NCI-H510A (cell line): Measurements from ENCODE around the gene OPCML.

Experiments used
- DNase-seq: peaks from one replicate; lab custom pipeline; 2025; lab: John Stamatoyannopoulos, UW

The OPCML gene

DNA sequence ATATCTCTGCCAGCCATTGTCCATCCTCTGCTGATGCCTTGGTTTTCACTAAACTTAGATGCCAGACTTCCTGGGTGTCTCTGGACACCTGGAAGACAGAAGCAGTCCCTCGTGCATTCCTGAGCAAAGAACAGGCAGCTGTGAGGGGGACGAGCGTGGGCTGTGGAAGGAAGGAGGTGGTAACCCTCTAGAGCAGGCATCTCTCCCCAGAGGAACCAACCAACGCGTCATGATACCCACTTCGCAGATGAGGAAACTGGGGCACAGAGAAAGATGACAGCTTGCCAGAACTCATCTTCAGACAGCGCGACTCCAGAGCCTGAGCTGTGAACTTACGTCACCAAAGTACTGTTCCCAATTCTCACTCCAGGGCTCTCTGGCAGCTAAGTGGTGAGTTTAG is 123.4 kb downstream of the OPCML start:
- no peak for DNase-seq

DNA sequence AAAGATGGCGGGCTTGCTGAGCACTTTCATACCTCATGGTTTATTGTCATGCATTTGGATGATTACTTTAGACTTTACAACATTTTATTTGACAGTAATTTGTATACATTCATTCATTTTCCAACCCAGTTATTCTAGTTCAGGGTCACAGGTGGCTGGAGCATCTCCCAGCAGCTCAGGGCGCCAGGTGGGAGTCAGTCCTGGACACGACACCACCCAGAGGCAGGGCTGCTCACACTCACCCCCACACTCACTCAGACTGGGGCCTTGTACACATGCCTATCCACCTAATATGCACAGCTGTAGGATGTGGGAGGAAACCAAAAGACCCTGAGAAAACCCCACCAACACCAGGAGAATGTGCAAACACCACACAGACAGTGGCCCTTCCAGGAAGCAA is 123.9 kb downstream of the OPCML start:
- DNase-seq: no peak

GRCh38 chr11:133406489-133406888 is 125.8 kb downstream of the OPCML start:
- DNase-seq: no peak

GRCh38 chr11:133403900-133404299 is 128.4 kb downstream of the OPCML start:
- no peak for DNase-seq

DNA sequence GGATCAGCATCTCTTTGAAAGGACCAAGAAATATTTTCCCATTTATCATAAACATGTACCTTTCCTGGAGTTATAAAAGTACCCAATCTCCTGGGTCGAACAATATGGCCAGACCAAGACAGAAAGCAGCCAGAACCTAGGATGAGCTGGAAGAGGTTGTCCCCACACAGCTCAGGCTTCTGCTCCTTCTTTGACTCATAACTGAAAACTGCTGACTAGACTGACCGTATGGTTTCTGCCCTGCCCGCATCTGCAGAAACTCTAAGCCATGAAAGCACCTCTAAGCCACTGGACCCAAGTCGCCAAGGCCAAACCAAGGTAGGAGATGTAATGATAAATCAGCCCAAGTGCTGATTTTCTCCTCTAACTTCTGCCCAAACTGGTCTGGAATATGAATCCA is 129.8 kb downstream of the OPCML start:
- no peak for DNase-seq

DNA sequence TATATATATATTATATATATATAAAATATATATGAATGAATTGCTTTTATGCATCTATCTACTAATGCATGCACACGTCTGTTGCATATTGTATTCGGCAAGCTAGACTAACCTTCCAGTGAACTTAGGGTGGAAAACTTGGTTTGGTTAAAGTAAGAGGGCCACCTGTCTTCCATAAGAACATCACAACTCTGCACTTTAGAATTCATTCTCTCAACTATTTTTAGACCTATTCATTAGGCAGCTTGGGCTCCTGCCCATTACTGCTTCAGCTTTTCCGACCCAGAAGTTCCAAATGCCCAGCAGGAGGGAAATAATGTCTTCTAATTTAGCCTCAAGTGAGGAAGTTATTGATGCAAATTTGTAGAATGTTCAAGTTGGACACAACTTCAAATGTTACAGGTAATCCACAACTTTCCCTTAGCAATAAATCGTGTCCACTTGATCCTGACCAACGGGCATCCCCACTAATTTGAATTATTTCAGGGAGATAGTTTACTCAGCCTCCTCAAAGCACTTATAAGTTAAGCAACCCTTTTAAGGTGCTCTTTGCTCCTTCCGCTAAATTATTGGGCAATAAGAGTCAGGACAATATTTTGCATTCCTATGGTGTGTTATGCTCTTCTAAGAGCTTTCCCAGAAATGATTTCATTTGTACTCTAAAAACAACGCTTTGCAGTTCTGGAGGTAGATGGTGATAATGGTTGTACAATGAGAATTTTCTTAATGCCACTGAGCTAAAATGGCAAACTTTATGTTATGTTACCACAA is 132.3 kb downstream of the OPCML start:
- DNase-seq: no peak

- no peak for DNase-seq
Measured at GRCh38 chr11:133399294-133399693, 133.0 kb downstream of the OPCML start.

- no peak for DNase-seq
Measured at GRCh38 chr11:133390803-133391202, 141.5 kb downstream of the OPCML start.

GRCh38 chr11:133388975-133389568 is 143.2 kb downstream of the OPCML start:
- DNase-seq: no peak

DNA sequence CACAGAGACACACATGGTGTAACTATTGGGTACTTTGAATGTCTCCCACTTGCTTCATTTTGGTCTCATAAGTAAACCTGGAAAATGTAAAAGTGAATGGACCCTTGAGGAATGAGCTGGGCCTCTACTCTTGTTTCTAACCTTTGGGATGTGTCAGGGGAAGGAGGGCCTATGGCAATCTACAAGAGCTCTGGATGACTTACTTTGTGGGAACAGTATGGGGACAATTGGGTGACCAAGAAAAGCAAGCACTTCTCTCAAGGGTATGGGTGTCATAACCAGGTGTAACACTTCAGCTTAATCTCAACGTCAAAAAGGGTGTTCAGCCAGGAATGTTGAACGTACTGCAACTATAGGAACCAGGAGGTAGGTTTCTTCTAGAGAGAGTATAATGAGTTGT is 144.0 kb downstream of the OPCML start:
- no peak for DNase-seq

DNA sequence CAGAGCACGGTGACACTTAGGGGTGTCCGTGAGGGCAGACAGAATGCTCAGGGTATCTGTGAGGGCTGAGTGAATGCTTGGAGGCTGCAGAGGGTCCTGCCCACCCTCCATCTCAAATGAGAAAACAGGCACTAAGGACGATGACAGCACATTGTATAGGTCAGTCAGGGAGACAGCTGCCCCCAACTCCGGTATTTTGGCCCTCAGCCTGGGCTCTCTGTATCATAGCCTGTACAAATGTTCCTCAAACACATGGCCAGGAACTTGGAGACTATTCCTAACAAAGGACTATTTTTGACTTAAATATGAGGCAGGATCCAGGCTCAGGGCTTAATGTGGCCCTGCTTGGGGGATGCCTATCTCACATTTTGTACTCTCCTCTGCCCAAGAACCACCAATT is 145.4 kb downstream of the OPCML start:
- DNase-seq: no peak

GRCh38 chr11:133386262-133386661 is 146.0 kb downstream of the OPCML start:
- DNase-seq: no peak

GRCh38 chr11:133385781-133386180 is 146.5 kb downstream of the OPCML start:
- no peak for DNase-seq

- no peak for DNase-seq
Measured at GRCh38 chr11:133384731-133385130, 147.6 kb downstream of the OPCML start.

- DNase-seq: no peak
Measured at GRCh38 chr11:133383689-133384088, 148.6 kb downstream of the OPCML start.

DNA sequence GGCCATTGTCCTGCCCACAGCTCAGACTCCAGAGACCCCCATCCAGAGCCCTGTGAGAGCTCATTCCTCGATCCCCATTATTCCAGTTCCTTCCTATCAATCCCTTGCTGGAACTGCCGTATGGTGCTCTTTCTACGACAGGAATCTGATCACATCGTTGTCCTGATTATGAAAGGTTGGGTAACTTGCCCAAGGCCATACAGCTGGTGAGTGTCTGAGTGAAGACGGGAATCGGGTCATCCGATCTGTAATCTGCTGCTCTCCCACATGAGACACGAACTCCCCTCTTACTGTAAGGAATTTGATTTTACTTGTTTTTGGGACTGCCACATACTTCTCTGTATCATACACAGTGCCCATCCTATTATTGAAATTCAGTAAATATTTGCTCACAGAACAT is 149.1 kb downstream of the OPCML start:
- no peak for DNase-seq

GRCh38 chr11:133382131-133382812 is 150.0 kb downstream of the OPCML start:
- no peak for DNase-seq

- DNase-seq: no peak
Measured at GRCh38 chr11:133381761-133382130, 150.6 kb downstream of the OPCML start.

- no peak for DNase-seq
Measured at GRCh38 chr11:133366147-133366546, 166.2 kb downstream of the OPCML start.

GRCh38 chr11:133362916-133363315 is 169.4 kb downstream of the OPCML start:
- no peak for DNase-seq

GRCh38 chr11:133362156-133362555 is 170.1 kb downstream of the OPCML start:
- no peak for DNase-seq

- no peak for DNase-seq
Measured at GRCh38 chr11:133361689-133361994, 170.7 kb downstream of the OPCML start.

DNA sequence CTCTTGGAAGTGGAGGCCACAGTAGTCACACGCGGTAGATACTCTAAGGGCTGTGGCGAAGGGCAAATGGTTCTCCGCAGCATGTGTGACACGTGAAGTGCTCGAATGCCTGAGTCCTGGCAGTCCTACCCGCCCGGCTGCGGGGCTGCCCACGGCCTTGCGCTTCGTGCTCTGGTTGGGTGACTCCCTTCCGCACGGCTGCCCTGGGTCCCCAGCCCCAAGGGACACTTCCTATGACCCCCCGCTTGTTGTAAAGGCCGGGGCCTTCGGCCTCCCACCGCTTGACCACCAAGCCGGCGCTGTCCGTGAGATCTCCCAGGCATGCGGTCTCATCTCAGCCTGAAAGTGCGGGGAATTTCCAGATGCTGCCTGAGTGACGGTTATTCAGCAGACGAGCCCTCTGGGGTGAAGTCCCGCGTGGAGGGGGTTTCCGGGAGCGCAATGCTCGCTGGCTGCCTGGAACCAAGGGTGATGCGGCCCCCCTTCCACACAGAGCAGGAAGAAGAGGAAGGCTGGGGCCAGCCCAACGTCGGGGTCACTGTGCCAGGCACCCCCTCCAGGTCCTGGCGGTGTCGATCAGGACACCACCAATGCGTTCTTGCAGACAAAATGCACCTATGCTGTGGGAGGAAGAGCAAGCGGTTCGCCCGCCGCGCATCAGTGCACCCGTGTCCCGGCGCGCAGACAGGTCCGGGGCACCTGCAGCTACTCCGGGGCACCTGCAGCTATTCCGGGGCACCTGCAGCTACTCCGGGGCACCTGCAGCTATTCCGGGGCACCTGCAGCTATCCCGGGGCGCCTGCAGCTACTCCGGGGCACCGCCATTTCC is 171.2 kb downstream of the OPCML start:
- DNase-seq: no peak
